HEK293 (cell line): ENCODE data around the gene FFAR1.

Experiments used
- BCL11A ChIP-seq: fragments of 450-650 bp; formaldehyde crosslinking; IDR thresholded peaks from 2 replicates; pipeline ENCODE4 v1.5.1; 2016; ENCODE audit warnings: low read depth, missing biosample characterization, missing genetic modification characterization
- ELK4 ChIP-seq: IDR thresholded peaks from 2 replicates; pipeline ENCODE4 v1.6.1; 2011; ENCODE audit warnings: mild to moderate bottlenecking, low read depth, low read length, borderline replicate concordance
- FEZF1 ChIP-seq: fragments of 450-650 bp; formaldehyde crosslinking; IDR thresholded peaks from 2 replicates; pipeline ENCODE4 v1.5.1; 2016; ENCODE audit warnings: missing biosample characterization, missing genetic modification characterization
- GFI1B ChIP-seq: fragments of 450-650 bp; formaldehyde crosslinking; IDR thresholded peaks from 2 replicates; pipeline ENCODE4 v1.5.1; 2016; ENCODE audit warnings: missing biosample characterization, missing genetic modification characterization
- KLF1 ChIP-seq: fragments of 450-650 bp; formaldehyde crosslinking; IDR thresholded peaks from 2 replicates; pipeline ENCODE4 v1.5.1; 2016; ENCODE audit warnings: missing biosample characterization, missing genetic modification characterization
- PRDM4 ChIP-seq: fragments of 450-650 bp; formaldehyde crosslinking; IDR thresholded peaks from 2 replicates; pipeline ENCODE4 v1.5.1; 2017; ENCODE audit warnings: missing biosample characterization, missing genetic modification characterization
- PRDM6 ChIP-seq: fragments of 450-650 bp; formaldehyde crosslinking; IDR thresholded peaks from 2 replicates; pipeline ENCODE4 v1.5.1; 2017; ENCODE audit warnings: missing biosample characterization, missing genetic modification characterization
- SETDB1 ChIP-seq: IDR thresholded peaks from one replicate; pipeline ENCODE4 v1.6.1; 2017; ENCODE audit warnings: mild to moderate bottlenecking, low read length, moderate library complexity, mixed read lengths; ENCODE audit not compliant: insufficient read length
- WT1 ChIP-seq: fragments of 450-650 bp; formaldehyde crosslinking; IDR thresholded peaks from 2 replicates; pipeline ENCODE4 v1.5.1; 2016; ENCODE audit warnings: missing biosample characterization, missing genetic modification characterization
- ZBTB11 ChIP-seq: fragments of 450-650 bp; formaldehyde crosslinking; conservative IDR thresholded peaks from 2 replicates; pipeline ENCODE4 v1.5.1; 2016; ENCODE audit warnings: low read depth, missing biosample characterization, missing genetic modification characterization
- ZBTB48 ChIP-seq: fragments of 450-650 bp; formaldehyde crosslinking; IDR thresholded peaks from 2 replicates; pipeline ENCODE4 v1.5.1; 2016; ENCODE audit warnings: missing biosample characterization, missing genetic modification characterization
- ZBTB49 ChIP-seq: fragments of 450-650 bp; formaldehyde crosslinking; IDR thresholded peaks from 2 replicates; pipeline ENCODE4 v1.5.1; 2016; ENCODE audit warnings: missing biosample characterization, missing genetic modification characterization, low read depth
- ZBTB7A ChIP-seq: fragments of 450-650 bp; formaldehyde crosslinking; IDR thresholded peaks from 2 replicates; pipeline ENCODE4 v1.5.1; 2016; ENCODE audit warnings: low read depth, missing biosample characterization, missing genetic modification characterization
- ZFHX2 ChIP-seq: fragments of 450-650 bp; formaldehyde crosslinking; conservative IDR thresholded peaks from 2 replicates; pipeline ENCODE4 v1.5.1; 2016; ENCODE audit warnings: missing biosample characterization, missing genetic modification characterization
- ZNF140 ChIP-seq: fragments of 450-650 bp; formaldehyde crosslinking; IDR thresholded peaks from 2 replicates; pipeline ENCODE4 v1.5.1; 2016; ENCODE audit warnings: missing biosample characterization, missing genetic modification characterization
- ZNF175 ChIP-seq: fragments of 450-650 bp; formaldehyde crosslinking; IDR thresholded peaks from 2 replicates; pipeline ENCODE4 v1.5.1; 2016; ENCODE audit warnings: missing biosample characterization, missing genetic modification characterization
- ZNF18 ChIP-seq: fragments of 450-650 bp; formaldehyde crosslinking; IDR thresholded peaks from 2 replicates; pipeline ENCODE4 v1.5.1; 2016; ENCODE audit warnings: missing biosample characterization, missing genetic modification characterization
- ZNF311 ChIP-seq: fragments of 450-650 bp; formaldehyde crosslinking; IDR thresholded peaks from 2 replicates; pipeline ENCODE4 v1.5.1; 2017; ENCODE audit warnings: missing biosample characterization, missing genetic modification characterization, borderline replicate concordance
- ZNF391 ChIP-seq: fragments of 450-650 bp; formaldehyde crosslinking; IDR thresholded peaks from 2 replicates; pipeline ENCODE4 v1.5.1; 2016; ENCODE audit warnings: low read depth, missing biosample characterization, missing genetic modification characterization, borderline replicate concordance
- ZNF416 ChIP-seq: fragments of 450-650 bp; formaldehyde crosslinking; IDR thresholded peaks from 2 replicates; pipeline ENCODE4 v1.5.1; 2016; ENCODE audit warnings: missing biosample characterization, missing genetic modification characterization
- ZNF529 ChIP-seq: fragments of 450-650 bp; formaldehyde crosslinking; IDR thresholded peaks from 2 replicates; pipeline ENCODE4 v1.5.1; 2017; ENCODE audit warnings: missing genetic modification characterization, missing biosample characterization; ENCODE audit not compliant: insufficient replicate concordance
- ZNF548 ChIP-seq: fragments of 450-650 bp; formaldehyde crosslinking; IDR thresholded peaks from 2 replicates; pipeline ENCODE4 v1.5.1; 2016; ENCODE audit warnings: missing biosample characterization, missing genetic modification characterization
- ZNF561 ChIP-seq: fragments of 450-650 bp; IDR thresholded peaks from 2 replicates; pipeline ENCODE4 v1.5.1; 2018; ENCODE audit warnings: missing biosample characterization, missing genetic modification characterization, borderline replicate concordance
- ZNF692 ChIP-seq: fragments of 450-650 bp; formaldehyde crosslinking; IDR thresholded peaks from 2 replicates; pipeline ENCODE4 v1.5.1; 2016; ENCODE audit warnings: missing biosample characterization, missing genetic modification characterization

The FFAR1 gene

GRCh38 chr19:35392742-35393715 is 45.3 kb downstream of the FFAR1 start (continued):
- no peak for TF ChIP-seq PRDM4 (tag by site-specific recombination)
- no peak for TF ChIP-seq ZFHX2 (tag by site-specific recombination)
- no peak for TF ChIP-seq ZNF140
- no peak for TF ChIP-seq GFI1B (tag by site-specific recombination)
- TF ChIP-seq SETDB1: no peak
- TF ChIP-seq KLF1 (tag by site-specific recombination): no peak
- TF ChIP-seq ZBTB7A (tag by site-specific recombination): no peak
- TF ChIP-seq ZNF391 (tag by site-specific recombination): no peak
- no peak for TF ChIP-seq ZBTB49 (tag by site-specific recombination)
- TF ChIP-seq ZNF311 (tag by site-specific recombination): peak; percentile 91; the same call in 1 of the 2 replicates
- TF ChIP-seq ZNF548 (tag by site-specific recombination): 0 out of 2 replicates have a peak, but pooled peaks have one; percentile 10
- TF ChIP-seq WT1 (tag by site-specific recombination): no peak
- no peak for TF ChIP-seq ZNF561 (tag by site-specific recombination)
- TF ChIP-seq FEZF1 (tag by site-specific recombination): no peak
- no peak for TF ChIP-seq ZBTB11
- TF ChIP-seq ELK4: no peak
- TF ChIP-seq PRDM6 (tag by site-specific recombination): no peak
- no peak for TF ChIP-seq BCL11A (tag by site-specific recombination)
- peak; percentile 55; the same call in 1 of the 2 replicates for TF ChIP-seq ZNF175 (tag by site-specific recombination)
- no peak; the same call in 1 of the 2 replicates for TF ChIP-seq ZBTB48 (tag by site-specific recombination)
- no peak for TF ChIP-seq ZNF18 (tag by site-specific recombination)
- TF ChIP-seq ZNF529 (tag by site-specific recombination): no peak
- no peak; the same call in 1 of the 2 replicates for TF ChIP-seq ZNF416
- TF ChIP-seq ZNF692 (tag by site-specific recombination): no peak
